GM10266 (cell line): Measurements from ENCODE around the gene PTPRN2.

Source experiments
- DNase-seq: peaks from one replicate; pipeline ENCODE4 v3.0.0; 2012; ENCODE audit errors: extremely low spot score
- CTCF ChIP-seq: IDR thresholded peaks from 2 replicates; pipeline ENCODE4 v1.5.1; 2012; ENCODE audit warnings: mild to moderate bottlenecking, low read depth; ENCODE audit not compliant: control insufficient read depth, insufficient read depth; ENCODE audit errors: missing control alignments

PTPRN2 gene

GRCh38 chr7:157813741-157814661 is 773.6 kb downstream of the PTPRN2 start:
- DNase-seq, result no peak
- TF ChIP-seq CTCF, result no peak

- no peak for TF ChIP-seq CTCF
- DNase-seq, result no peak
These were observed 774.6 kb downstream of the PTPRN2 start for GRCh38 chr7:157813053-157813452.

- no peak for DNase-seq
- no peak for TF ChIP-seq CTCF
These were observed 775.7 kb downstream of the PTPRN2 start for GRCh38 chr7:157811946-157812345.

- TF ChIP-seq CTCF, result no peak
These were observed 777.5 kb downstream of the PTPRN2 start for GRCh38 chr7:157809863-157810851.

GRCh38 chr7:157809154-157809862 is 778.3 kb downstream of the PTPRN2 start:
- no peak for DNase-seq
- no peak for TF ChIP-seq CTCF

More at GRCh38 chr7:157809863-157810851, 777.5 kb downstream of the PTPRN2 start:
- no peak for DNase-seq

- DNase-seq, result no peak
- no peak for TF ChIP-seq CTCF
These were observed 779.6 kb downstream of the PTPRN2 start for GRCh38 chr7:157808042-157808441.
